Bone marrow (tissue), 2 donors: ENCODE data around the gene PSG3.
"Not testable (repeated sequence)": the region's sequence is repeated elsewhere in the genome, so short reads cannot be mapped to it uniquely, and the experiment has no call there.

Experiments used
- DNase-seq, 2 donors: peaks; one replicate each; lab custom pipeline; 2025; lab: John Stamatoyannopoulos, UW

Gene PSG3

DNA sequence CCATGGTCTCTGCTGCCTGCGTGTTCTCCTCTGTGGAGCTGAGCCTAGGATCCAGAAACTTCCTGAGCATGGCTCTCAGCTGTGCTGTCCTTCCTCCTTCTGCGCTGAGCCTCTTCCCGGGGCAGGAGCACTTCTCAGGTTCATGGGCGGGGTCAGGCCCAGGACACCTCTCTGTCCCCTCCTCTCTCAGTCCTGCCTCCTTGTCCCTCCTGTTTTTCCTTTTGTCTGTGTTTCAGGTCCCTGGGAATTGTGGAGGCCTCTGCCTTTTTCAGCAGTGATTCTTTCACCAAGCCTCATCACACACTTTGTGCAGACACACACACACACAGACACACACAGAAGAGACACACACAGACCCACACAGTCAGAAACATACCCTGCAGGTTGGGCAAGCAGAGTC, at the start of gene PSG3:
PSG3 (minus strand) TSS at position 101 of the 400 bp plus-strand sequence; CDS start at position 4, 97 bp downstream.
- DNase-seq, result not testable (repeated sequence)

DNA sequence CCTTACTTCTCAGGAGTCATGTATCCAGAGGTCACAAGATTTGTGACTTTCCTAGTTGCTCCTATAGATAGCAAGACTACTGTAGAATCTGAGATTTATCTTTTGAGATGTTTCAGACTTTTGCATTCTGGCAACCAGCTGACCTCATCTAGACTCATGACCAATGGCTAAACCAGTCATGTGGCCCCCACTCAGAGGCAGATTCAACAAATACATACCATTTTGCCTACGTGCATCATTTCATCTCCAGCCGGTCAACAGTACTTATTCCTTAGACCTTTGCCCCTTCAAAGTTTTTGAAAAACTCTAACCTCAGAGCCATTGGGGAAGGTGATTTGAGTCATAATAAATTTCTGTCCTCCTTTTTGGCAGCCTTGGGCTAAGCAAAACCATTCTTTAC, 48.5 kb upstream of the PSG3 start:
- DNase-seq, result not testable (repeated sequence)

DNA sequence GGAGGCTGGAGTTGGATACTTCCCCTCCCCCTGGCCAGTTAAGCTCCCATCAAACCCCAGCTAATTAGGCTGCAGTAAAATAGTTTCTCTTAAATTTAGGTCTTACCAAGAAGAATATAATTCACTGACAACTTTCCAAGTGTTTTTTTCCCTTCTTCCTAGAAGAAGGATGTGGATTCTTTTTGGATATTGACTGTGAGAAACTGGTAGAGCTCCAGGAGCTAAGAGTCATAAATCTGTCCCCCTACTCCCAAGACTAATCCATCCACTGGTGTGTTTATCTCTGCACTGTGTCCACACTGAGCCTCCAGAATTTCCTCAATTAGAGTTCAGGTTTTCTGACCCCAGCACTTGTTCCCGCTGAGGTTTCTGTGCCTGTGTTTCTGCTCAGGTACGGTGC, 47.5 kb upstream of the PSG3 start:
- DNase-seq, result not testable (repeated sequence)

- DNase-seq, result not testable (repeated sequence)
Measured at GRCh38 chr19:42776750-42777612, 36.7 kb upstream of the PSG3 start.

DNA sequence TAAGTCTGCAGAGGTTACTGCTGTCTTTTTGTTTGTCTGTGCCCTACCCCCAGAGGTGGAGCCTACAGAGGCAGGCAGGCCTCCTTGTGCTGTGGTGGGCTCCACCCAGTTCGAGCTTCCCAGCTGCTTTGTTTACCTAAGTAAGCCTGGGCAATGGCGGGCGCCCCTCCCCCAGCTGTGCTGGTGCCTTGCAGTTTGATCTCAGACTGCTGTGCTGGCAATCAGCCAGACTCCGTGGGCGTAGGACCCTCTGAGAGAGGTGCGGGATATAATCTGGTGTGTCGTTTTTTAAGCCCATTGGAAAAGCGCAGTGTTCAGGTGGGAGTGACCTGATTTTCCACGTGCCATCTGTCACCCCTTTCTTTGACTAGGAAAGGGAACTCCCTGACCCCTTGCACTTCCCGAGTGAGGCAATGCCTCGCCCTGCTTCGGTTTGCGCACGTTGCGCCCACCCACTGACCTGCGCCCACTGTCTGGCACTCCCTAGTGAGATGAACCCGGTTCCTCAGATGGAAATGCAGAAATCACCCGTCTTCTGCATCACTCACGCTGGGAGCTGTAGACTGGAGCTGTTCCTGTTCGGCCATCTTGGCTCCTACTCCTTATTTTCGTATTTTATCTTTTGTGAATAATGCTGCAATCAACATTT, 34.4 kb upstream of the PSG3 start:
- not testable (repeated sequence) for DNase-seq

DNA sequence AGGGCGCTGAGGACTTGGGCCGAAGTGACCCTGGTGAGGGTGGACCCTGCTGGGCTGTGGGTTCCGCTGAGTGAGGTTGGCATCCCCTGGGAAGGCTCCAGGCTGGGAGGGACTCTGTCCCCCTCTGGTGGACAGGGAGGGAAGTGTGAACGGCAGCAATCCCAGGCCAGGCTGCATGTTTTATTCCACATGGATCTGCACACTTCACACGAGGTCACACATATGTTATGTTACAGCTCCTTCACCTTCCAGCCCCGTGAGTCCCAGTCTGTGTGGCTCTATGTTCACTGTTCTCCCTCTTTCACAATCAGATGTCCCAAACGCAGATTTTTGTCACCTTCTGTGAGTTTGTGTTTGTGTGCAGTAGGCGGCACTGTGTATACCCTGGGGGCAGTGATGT, 27.0 kb upstream of the PSG3 start:
- not testable (repeated sequence) for DNase-seq

- DNase-seq, result not testable (repeated sequence)
Measured at GRCh38 chr19:42766871-42767270, 26.6 kb upstream of the PSG3 start.

- no peak for DNase-seq
Measured at GRCh38 chr19:42764836-42765235, 24.6 kb upstream of the PSG3 start.

DNA sequence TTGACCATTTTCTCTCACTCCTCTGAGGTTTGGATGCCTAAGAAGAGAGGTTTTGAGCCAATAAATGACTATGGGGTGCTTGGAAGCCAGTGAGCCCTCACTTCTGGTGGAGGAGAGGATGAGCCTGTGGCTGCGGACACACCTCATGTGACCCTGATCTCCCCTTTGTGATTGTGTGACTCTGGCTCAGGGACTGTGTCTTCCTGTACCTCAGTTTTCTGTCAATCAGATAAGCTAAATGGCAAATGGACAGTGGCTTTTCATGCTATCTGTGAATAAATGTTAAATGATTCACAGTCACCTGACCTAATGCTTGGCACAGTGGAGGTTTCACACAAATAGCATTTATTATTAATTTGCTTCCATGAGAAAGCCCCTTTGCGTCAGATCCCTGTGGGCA, 22.5 kb upstream of the PSG3 start:
- no peak for DNase-seq

GRCh38 chr19:42761924-42762295, 21.6 kb upstream of the PSG3 start:
- not testable (repeated sequence) for DNase-seq

DNA sequence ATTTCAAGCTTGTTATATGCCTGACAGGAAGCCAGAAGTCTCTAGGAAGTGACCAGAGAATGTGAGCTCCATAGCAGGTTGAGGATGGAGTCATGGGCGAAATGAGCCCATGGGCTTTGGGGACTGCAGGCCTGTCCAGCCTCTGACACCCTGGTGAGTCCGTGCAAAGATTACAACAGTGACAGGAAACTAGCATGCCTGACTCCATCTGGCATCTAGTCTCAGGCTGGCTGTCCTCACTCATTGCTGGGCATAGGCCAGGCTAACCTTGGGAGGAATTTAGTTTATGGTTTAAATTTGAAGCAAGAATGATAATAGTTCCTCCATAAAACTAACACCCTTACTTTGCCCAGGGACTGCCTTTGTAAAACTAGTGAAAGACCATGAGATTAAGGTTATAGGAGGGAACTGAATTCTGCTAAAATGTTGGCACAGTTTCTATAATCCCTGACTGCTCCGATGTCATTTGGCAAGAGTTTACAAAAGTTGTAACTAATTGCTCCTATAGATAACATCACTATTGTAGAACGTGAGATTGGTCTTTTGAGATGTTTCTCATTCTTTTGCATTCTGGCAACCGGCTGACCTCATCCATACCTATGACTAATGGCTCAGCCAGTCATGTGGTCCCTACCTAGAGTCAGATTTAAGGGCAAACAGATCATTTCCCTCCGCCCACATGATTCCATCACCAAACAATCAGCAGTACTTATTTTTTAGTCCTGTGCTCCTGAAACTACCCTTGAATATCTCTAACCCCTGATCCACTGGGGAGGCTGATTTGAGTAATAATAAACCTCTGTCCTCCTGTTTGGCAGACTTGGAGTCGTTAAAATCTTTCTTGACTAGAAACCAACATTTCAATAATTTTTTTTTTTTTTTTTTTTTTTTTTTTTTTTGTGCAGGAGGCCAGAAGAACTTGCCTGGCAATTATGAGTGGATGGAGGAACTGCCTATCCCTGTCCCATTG, 21.0 kb upstream of the PSG3 start:
- not testable (repeated sequence) for DNase-seq

DNA sequence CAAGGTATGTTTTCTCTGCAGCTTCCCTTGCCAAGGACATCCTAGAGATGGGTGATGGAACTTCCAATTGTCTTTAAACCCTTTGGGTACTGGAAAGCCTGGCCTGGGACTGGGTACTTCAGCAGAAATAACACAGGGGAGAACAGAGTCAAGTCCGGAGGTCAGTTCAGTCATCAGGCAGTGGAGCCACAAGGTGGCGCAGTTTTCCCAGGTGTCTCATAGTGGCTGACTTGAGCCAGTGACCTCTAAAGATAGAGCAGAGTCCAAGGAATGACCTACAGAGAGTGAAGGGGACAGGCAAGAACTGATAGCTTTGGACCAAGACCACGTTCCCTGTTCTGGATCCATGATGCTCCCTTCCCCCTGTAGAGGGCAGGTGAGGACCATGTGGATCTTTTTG, 18.4 kb upstream of the PSG3 start:
- not testable (repeated sequence) for DNase-seq

DNA sequence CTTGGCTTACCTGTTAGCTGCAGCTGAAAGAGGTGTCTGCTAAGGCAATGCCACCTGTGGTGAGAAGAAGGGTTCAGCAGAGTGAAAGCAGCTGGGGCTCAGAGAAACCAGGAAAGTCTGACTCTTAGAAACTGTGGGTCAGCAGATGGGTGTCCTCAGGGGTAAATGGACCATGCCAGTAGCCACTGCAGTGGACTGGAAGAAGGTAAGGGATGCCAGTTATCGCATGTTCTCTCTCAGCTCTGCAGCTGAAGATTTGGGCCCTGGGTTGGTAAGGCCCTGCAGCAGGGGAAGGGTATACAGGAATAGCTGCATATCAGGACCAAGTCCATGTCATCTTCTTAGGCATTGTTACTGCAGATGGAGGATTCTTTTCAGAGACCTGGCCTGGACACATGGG, 12.0 kb upstream of the PSG3 start:
- not testable (repeated sequence) for DNase-seq

DNA sequence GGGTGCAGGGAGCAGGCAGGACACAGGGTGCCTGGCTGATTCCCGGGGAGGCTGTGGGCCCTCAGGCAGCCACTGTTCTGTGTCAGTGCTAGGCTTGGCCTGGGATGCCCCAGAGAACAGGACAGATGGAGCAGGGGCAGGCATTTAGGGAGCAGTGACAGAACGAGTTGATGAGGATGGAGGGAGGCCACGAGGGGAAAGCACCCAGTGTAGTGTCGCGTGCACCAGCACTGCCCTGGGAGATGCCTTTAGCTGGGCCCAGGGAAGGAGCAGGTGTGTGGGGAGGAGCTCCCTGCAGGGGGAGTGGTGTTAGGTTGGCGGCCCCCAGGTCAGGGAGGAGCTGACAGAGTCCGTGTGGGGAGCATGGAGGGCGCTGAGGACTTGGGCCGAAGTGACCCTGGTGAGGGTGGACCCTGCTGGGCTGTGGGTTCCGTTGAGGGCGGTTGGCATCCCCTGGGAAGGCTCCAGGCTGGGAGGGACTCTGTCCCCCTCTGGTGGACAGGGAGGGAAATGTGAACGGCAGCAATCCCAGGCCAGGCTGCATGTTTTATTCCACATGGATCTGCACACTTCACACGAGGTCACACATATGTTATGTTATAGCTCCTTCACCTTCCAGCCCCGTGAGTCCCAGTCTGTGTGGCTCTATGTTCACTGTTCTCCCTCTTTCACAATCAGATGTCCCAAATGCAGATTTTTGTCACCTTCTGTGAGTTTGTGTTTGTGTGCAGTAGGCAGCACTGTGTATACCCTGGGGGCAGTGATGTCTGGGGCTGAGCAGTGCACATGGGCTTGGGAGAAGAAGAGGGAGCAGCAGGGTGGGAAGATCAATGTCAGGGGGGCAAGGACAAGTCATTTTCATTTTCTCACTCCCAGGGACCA, 1.7 kb upstream of the PSG3 start:
- DNase-seq, result not testable (repeated sequence)

DNA sequence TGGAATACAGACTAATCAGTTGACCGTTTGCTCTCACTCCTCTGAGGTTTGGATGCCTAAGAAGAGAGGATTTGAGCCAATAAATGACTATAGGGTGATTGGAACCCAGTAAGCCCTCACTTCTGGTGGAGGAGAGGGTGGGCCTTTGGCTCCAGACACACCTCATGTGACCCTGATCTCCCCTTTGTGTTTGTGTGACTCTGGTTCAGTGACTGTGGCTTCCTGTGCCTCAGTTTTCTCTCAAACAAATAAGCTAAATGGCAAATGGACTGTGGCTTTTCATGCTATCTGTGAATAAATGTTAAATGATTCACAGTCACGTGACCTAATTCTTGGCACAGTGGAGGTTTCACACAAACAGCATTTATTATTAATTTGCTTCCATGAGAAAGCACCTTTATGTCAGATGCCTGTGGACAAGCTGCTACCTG, 2.7 kb downstream of the PSG3 start:
- not testable (repeated sequence) for DNase-seq

- not testable (repeated sequence) for DNase-seq
Measured at GRCh38 chr19:42728341-42728740, 11.9 kb downstream of the PSG3 start.

- DNase-seq, result not testable (repeated sequence)
Measured at GRCh38 chr19:42714000-42714399, 26.3 kb downstream of the PSG3 start.

DNA sequence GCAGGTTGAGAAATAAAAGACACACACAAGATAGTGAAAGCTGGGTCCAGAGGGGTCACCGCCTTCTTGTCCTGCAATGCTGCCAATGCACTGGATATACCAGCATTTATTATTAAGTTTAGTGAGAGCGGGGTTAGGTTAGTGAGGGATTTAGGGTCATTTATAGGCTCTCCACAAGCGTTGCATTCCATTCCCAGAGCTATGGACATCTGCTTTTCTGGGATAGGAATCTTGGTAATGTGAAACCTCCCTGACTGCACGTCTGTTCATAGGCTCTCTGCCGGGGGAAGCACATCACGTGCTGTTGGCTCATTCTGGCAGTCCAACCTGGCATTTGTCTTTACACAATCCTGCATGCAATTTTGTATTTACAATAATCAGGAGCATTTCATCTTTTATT, 27.5 kb downstream of the PSG3 start:
- DNase-seq, result not testable (repeated sequence)

DNA sequence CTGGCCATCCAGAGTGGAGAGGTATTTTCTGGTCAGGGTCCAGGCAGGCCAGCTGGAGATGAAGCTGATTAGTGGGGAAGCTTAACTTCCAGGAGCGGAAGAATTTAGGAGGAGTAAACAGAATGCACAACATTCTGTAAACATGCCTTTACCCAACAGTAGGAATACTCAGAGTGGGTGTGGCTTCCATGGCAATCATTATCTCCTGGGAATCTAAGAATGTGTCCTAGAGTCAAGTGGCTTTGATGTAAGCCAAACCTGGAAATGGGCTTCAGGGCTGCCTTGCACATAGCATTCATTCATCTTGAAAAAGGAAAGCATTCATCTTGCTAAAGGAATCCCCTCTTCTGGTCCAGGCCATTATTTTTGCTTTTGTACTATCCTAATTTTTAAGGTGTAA, 29.3 kb downstream of the PSG3 start:
- not testable (repeated sequence) for DNase-seq

- DNase-seq, result no peak
Measured at GRCh38 chr19:42697884-42698283, 42.4 kb downstream of the PSG3 start.
